ENCODE results near the gene FN1. TPM values are rescaled to one million over a fixed set of nuclear protein-coding genes. Genes with fewer than 3 reads are reported as not detected.

FN1 gene
- total RNA-seq, 1 experiment from 2014 or later: 11.1 TPM

- no peak overlapping the region for H2AFZ ChIP-seq (ENCODE audit: low read depth, low read length, poor library complexity, severe bottlenecking)
- no peaks in the 10 kb centered on the region for H3K79me2 ChIP-seq (ENCODE audit: insufficient read depth, low read length)
- ChIA-PET POLR2A (no interaction called here), CTCF (no interaction called here), RAD21 (ENCODE audit: low non-redundant PET in 1 of 2, low total read pairs in 2 of 2, uncharacterized antibody in 2 of 2, unreplicated experiment in 2 of 2) (no interaction called here)
- no peak overlapping the region for H3K9ac ChIP-seq (ENCODE audit: low read length)
- TF ChIP-seq POLR2AphosphoS5 (IDR thresholded peaks at IDR 0.05; ENCODE audit: low read depth, low read length) (no peak), FOSL1 (IDR thresholded peaks at IDR 0.05; ENCODE audit: low read depth) (no peak), ZFX (IDR thresholded peaks at IDR 0.05) (no peak), ZBTB33 (IDR thresholded peaks at IDR 0.05; ENCODE audit: extremely low read depth, insufficient replicate concordance, low read length) (no peak), ATF3 (IDR thresholded peaks at IDR 0.05) (no peak), ELF1 (IDR thresholded peaks at IDR 0.05; ENCODE audit: borderline replicate concordance, low read depth) (no peak), SP1 (IDR thresholded peaks at IDR 0.05; ENCODE audit: low read depth) (no peak), SRF (IDR thresholded peaks at IDR 0.05; ENCODE audit: low read depth) (no peak), REST (IDR thresholded peaks at IDR 0.05; ENCODE audit: low read depth) (no peak), RAD21 (IDR thresholded peaks at IDR 0.05; ENCODE audit: low read depth) (no peak)
- ATAC-seq (no peak), DNase-seq (ENCODE audit: low read depth, low spot score) (no peak)
- H4K20me1 ChIP-seq (ENCODE audit: insufficient read depth): no peaks in the 10 kb centered on the region
- no TSS peak for BruUV-seq (replicated peaks)
- H3K9me2 ChIP-seq (ENCODE audit: insufficient read depth): no peaks in the 10 kb centered on the region
- no peaks in the 10 kb centered on the region for H3K36me3 ChIP-seq (ENCODE audit: control insufficient read depth in 1 of 2, insufficient read depth in 2 of 2, low read length in 2 of 2)
- no peaks in the 10 kb centered on the region for H3K9me3 ChIP-seq (ENCODE audit: control insufficient read depth in 1 of 2, insufficient read depth in 1 of 2, low read depth in 1 of 2, low read length in 2 of 2)
- no peaks in the 10 kb centered on the region for H3K4me1 ChIP-seq (ENCODE audit: control insufficient read depth in 1 of 2, insufficient read depth in 2 of 2, low read length in 2 of 2)
- no peaks in the 10 kb centered on the region for H3K27me3 ChIP-seq (ENCODE audit: insufficient read depth, low read length)
- intact Hi-C loops (cut with micrococcal nuclease): no loop called here
- H3K4me2 ChIP-seq (ENCODE audit: low read length): no peak overlapping the region
- no peak overlapping the region for H3K27ac ChIP-seq (ENCODE audit: low read depth, low read length)
- H3K4me3 ChIP-seq (replicated peaks in 1 of 2; ENCODE audit: low read depth in 1 of 2, low read length in 2 of 2): no peak overlapping the region
These were observed 11.2 kb upstream of the FN1 start for GRCh38 chr2:215447056-215447455.
